ENCODE data around the gene NBDY. TPM values are rescaled to one million over a fixed set of nuclear protein-coding genes. Genes with fewer than 3 reads are reported as not detected.

Gene NBDY
- total RNA-seq, 1 donor from 2014 or later, result 13.8 TPM

GRCh38 chrX:56833626-56834025, 104.6 kb downstream of the NBDY start:
- Histone ChIP-seq H3K9me3 (no peaks in the 10 kb centered on the region), H3K27me3 (no peaks in the 10 kb centered on the region), H3K4me1 (no peaks in the 10 kb centered on the region), H3K36me3 (no peaks in the 10 kb centered on the region), H3K4me3 (no peak overlapping the region), H3K27ac (no peak overlapping the region)
- no peak for TF ChIP-seq POLR2AphosphoS5 (IDR thresholded peaks at IDR 0.05; ENCODE audit: insufficient read depth in 1 of 2, low read depth in 1 of 2)
- TF ChIP-seq POLR2A (IDR thresholded peaks at IDR 0.05), result no peak
- TF ChIP-seq CTCF (IDR thresholded peaks at IDR 0.05), result no peak
- DNase-seq (ENCODE audit: extremely low spot score in 2 of 2), result no peak
- intact Hi-C loops (cut with DNase I), result no loop called here

- Histone ChIP-seq H3K9me3 (no peaks in the 10 kb centered on the region), H3K36me3 (no peaks in the 10 kb centered on the region), H3K4me3 (no peak overlapping the region), H3K4me1 (no peaks in the 10 kb centered on the region), H3K27ac (no peak overlapping the region), H3K27me3 (no peaks in the 10 kb centered on the region)
- TF ChIP-seq POLR2A (IDR thresholded peaks at IDR 0.05), result no peak
- no peak for TF ChIP-seq POLR2AphosphoS5 (IDR thresholded peaks at IDR 0.05; ENCODE audit: insufficient read depth in 1 of 2, low read depth in 1 of 2)
- TF ChIP-seq CTCF (IDR thresholded peaks at IDR 0.05), result no peak
- no peak for DNase-seq (ENCODE audit: extremely low spot score in 2 of 2)
- intact Hi-C loops (cut with DNase I), result no loop called here
These were observed 124.4 kb downstream of the NBDY start for GRCh38 chrX:56853436-56853835.

GRCh38 chrX:56857042-56857441, 128.0 kb downstream of the NBDY start:
- no peaks in the 10 kb centered on the region for H3K36me3 ChIP-seq
- H3K4me3 ChIP-seq, result no peak overlapping the region
- no peak overlapping the region for H3K27ac ChIP-seq
- intact Hi-C loops (cut with DNase I), result no loop called here
- no peaks in the 10 kb centered on the region for H3K27me3 ChIP-seq
- no peak for DNase-seq (ENCODE audit: extremely low spot score in 2 of 2)
- TF ChIP-seq CTCF (IDR thresholded peaks at IDR 0.05), result no peak
- no peak for TF ChIP-seq POLR2AphosphoS5 (IDR thresholded peaks at IDR 0.05; ENCODE audit: insufficient read depth in 1 of 2, low read depth in 1 of 2)
- TF ChIP-seq POLR2A (IDR thresholded peaks at IDR 0.05), result no peak
- no peaks in the 10 kb centered on the region for H3K4me1 ChIP-seq
- H3K9me3 ChIP-seq, result no peaks in the 10 kb centered on the region

GRCh38 chrX:56860888-56861287, 131.8 kb downstream of the NBDY start:
- Histone ChIP-seq H3K27ac (no peak overlapping the region), H3K36me3 (no peaks in the 10 kb centered on the region), H3K9me3 (no peaks in the 10 kb centered on the region), H3K4me1 (no peaks in the 10 kb centered on the region), H3K27me3 (no peaks in the 10 kb centered on the region), H3K4me3 (no peak overlapping the region)
- DNase-seq (ENCODE audit: extremely low spot score in 2 of 2), result no peak
- no peak for TF ChIP-seq POLR2A (IDR thresholded peaks at IDR 0.05)
- no peak for TF ChIP-seq POLR2AphosphoS5 (IDR thresholded peaks at IDR 0.05; ENCODE audit: insufficient read depth in 1 of 2, low read depth in 1 of 2)
- no peak for TF ChIP-seq CTCF (IDR thresholded peaks at IDR 0.05)
- intact Hi-C loops (cut with DNase I), result no loop called here

Other genes starting within 250 kb of the NBDY start
- 26.8 TPM for gene UBQLN2, start 165.6 kb upstream of the NBDY start, total RNA-seq